HG03354 (cell line): ENCODE data around the gene WDR36.

Source experiments
- ATAC-seq: cut with Tn5 transposase; IDR thresholded peaks from one replicate; pipeline ENCODE4 v1.9.1; 2021; ENCODE audit warnings: mild to moderate bottlenecking; ENCODE audit not compliant: unreplicated experiment, poor library complexity, severe bottlenecking

Gene WDR36

DNA sequence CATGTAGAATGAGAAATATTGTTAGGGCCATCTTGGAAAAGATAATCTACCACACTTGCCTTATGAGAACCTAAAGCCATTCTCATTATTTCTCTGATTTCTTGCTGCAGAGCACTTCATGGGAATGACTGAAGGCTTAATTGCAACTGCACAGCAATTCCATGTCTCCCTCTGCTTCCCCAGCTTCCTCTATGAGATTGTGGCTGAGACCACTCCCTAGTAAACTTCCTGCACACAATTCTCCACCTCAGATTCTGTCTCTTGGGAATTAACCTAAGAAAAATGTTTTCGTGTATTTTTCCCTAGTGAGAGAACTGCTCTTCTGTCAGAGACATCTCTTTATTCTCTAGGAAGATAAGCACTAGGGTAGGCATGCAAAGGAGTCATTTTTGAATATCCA is 76.5 kb downstream of the WDR36 start:
- ATAC-seq: no peak

DNA sequence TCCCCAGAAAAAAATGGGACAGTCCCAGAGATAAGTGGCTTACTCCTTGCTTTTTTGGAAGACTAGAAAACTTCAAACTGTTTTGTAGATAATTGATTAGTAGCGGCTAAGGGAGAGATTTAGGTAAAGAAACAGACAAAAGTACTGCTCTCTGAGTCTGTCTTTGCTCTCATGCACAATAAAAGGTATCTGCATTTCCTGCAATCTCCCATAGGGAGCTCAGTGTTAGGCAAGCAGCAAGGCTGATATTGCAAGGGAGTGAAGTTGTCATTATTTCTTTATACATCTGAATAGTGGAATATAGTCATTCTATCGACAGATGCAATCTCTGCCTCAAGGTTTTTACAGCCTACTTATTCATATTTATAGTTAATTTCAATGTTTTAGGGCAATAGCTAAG is 77.1 kb downstream of the WDR36 start:
- no peak for ATAC-seq

- no peak for ATAC-seq
These were observed 78.1 kb downstream of the WDR36 start for GRCh38 chr5:111170279-111170678.

GRCh38 chr5:111172504-111172903 is 80.4 kb downstream of the WDR36 start:
- no peak for ATAC-seq

DNA sequence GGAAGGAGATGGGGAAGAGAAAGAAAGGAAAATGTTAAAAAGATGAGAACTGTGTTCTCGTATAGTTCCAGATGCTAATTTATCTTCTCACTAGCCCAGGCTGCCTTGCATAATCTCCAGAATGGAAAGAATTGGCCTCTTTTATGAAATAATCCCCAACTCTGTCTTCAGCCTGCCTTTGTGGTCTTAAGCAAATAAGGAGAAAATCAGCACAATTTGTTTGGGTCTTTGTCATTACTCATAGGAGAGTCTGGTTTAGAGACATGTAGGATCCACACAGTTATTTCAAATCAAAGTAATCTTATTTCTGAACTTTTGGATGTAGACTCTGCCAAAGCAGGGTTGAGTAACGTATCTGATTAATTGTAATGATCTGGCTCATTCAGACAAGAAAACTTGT is 81.3 kb downstream of the WDR36 start:
- no peak for ATAC-seq
